ENCODE measurements around the gene NTMT2.
A peak's percentile ranks its signal among the peaks of the same experiment; 100 is the strongest.

NTMT2 gene

GRCh38 chr1:170213596-170213995 is 67.8 kb downstream of the NTMT2 start:
- H4K20me1 ChIP-seq (ENCODE audit: insufficient read depth, low read length, poor library complexity, severe bottlenecking): no peaks in the 10 kb centered on the region
- no peak for TF ChIP-seq CTCF (conservative IDR thresholded peaks at IDR 0.05; ENCODE audit: low read length)
- no peak for TF ChIP-seq EZH2phosphoT487 (IDR thresholded peaks at IDR 0.05; ENCODE audit: borderline replicate concordance)
- no peaks in the 10 kb centered on the region for H3K4me1 ChIP-seq (ENCODE audit: insufficient read depth, low read length, poor library complexity, severe bottlenecking)
- 0 out of 2 replicates have a peak overlapping the region, but pooled peaks have one; percentile 27 for H2AFZ ChIP-seq (ENCODE audit: low read length)
- no peak overlapping the region for H3K4me2 ChIP-seq (ENCODE audit: low read depth, low read length, poor library complexity, severe bottlenecking)
- H3K79me2 ChIP-seq (ENCODE audit: insufficient read depth, low read length): no peaks in the 10 kb centered on the region
- H3K9me2 ChIP-seq (replicated peaks; ENCODE audit: low read depth, low read length): no peaks in the 10 kb centered on the region
- H3K9ac ChIP-seq (ENCODE audit: low read depth, low read length, poor library complexity, severe bottlenecking): no peak overlapping the region
- no peaks in the 10 kb centered on the region for H3F3A ChIP-seq (ENCODE audit: low read depth)
- no peaks in the 10 kb centered on the region for H3K36me3 ChIP-seq (ENCODE audit: insufficient read depth, low read length)
- no peaks in the 10 kb centered on the region for H3K9me3 ChIP-seq (ENCODE audit: insufficient read depth, low read depth, low read length)
- H3K27me3 ChIP-seq (ENCODE audit: insufficient read depth, low read length, poor library complexity, severe bottlenecking): no peaks in the 10 kb centered on the region
- no peak overlapping the region for H3K4me3 ChIP-seq (ENCODE audit: low read length, poor library complexity, severe bottlenecking)

- no peaks in the 10 kb centered on the region for H4K20me1 ChIP-seq (ENCODE audit: insufficient read depth, low read length, poor library complexity, severe bottlenecking)
- H3K9ac ChIP-seq (ENCODE audit: low read depth, low read length, poor library complexity, severe bottlenecking): no peak overlapping the region
- no peaks in the 10 kb centered on the region for H3K27me3 ChIP-seq (ENCODE audit: insufficient read depth, low read length, poor library complexity, severe bottlenecking)
- no peaks in the 10 kb centered on the region for H3K79me2 ChIP-seq (ENCODE audit: insufficient read depth, low read length)
- no peaks in the 10 kb centered on the region for H3K4me1 ChIP-seq (ENCODE audit: insufficient read depth, low read length, poor library complexity, severe bottlenecking)
- no peak for TF ChIP-seq CTCF (conservative IDR thresholded peaks at IDR 0.05; ENCODE audit: low read length)
- TF ChIP-seq EZH2phosphoT487 (IDR thresholded peaks at IDR 0.05; ENCODE audit: borderline replicate concordance): no peak
- H2AFZ ChIP-seq (ENCODE audit: low read length): 0 out of 2 replicates have a peak overlapping the region, but pooled peaks have one; percentile 27
- no peaks in the 10 kb centered on the region for H3K36me3 ChIP-seq (ENCODE audit: insufficient read depth, low read length)
- no peak overlapping the region for H3K4me3 ChIP-seq (ENCODE audit: low read length, poor library complexity, severe bottlenecking)
- no peaks in the 10 kb centered on the region for H3K9me3 ChIP-seq (ENCODE audit: insufficient read depth, low read depth, low read length)
- H3K4me2 ChIP-seq (ENCODE audit: low read depth, low read length, poor library complexity, severe bottlenecking): no peak overlapping the region
- no peaks in the 10 kb centered on the region for H3K9me2 ChIP-seq (replicated peaks; ENCODE audit: low read depth, low read length)
- no peaks in the 10 kb centered on the region for H3F3A ChIP-seq (ENCODE audit: low read depth)
These were observed 68.6 kb downstream of the NTMT2 start for GRCh38 chr1:170214117-170215032.

- Histone ChIP-seq H3K9ac (ENCODE audit: low read depth, low read length, poor library complexity, severe bottlenecking) (no peak overlapping the region), H3K4me3 (ENCODE audit: low read length, poor library complexity, severe bottlenecking) (no peak overlapping the region), H3K79me2 (ENCODE audit: insufficient read depth, low read length) (no peaks in the 10 kb centered on the region), H2AFZ (ENCODE audit: low read length) (no peak overlapping the region), H3K4me1 (ENCODE audit: insufficient read depth, low read length, poor library complexity, severe bottlenecking) (no peaks in the 10 kb centered on the region), H3K9me3 (ENCODE audit: insufficient read depth, low read depth, low read length) (no peaks in the 10 kb centered on the region), H4K20me1 (ENCODE audit: insufficient read depth, low read length, poor library complexity, severe bottlenecking) (no peaks in the 10 kb centered on the region), H3K4me2 (ENCODE audit: low read depth, low read length, poor library complexity, severe bottlenecking) (no peak overlapping the region), H3F3A (ENCODE audit: low read depth) (no peaks in the 10 kb centered on the region), H3K36me3 (ENCODE audit: insufficient read depth, low read length) (no peaks in the 10 kb centered on the region), H3K9me2 (replicated peaks; ENCODE audit: low read depth, low read length) (no peaks in the 10 kb centered on the region), H3K27me3 (ENCODE audit: insufficient read depth, low read length, poor library complexity, severe bottlenecking) (no peaks in the 10 kb centered on the region)
- TF ChIP-seq CTCF (conservative IDR thresholded peaks at IDR 0.05; ENCODE audit: low read length) (no peak), EZH2phosphoT487 (IDR thresholded peaks at IDR 0.05; ENCODE audit: borderline replicate concordance) (no peak)
These were observed 69.5 kb downstream of the NTMT2 start for GRCh38 chr1:170215072-170215885.

All from Loucy (cell line).